K562 (cell line): Measurements from ENCODE around the gene MAGI2.

Source experiments
- CBX3 ChIP-seq, 2 experiments: IDR thresholded peaks; 1 replicate in 1 of 2; 2 replicates in 1 of 2; pipeline ENCODE4 v1.6.1; 2012; ENCODE audit warnings: inconsistent platforms in 2 of 2, low read length in 2 of 2, borderline replicate concordance in 1 of 2, control low read depth in 1 of 2
- CHCHD3 ChIP-seq: fragments of 250-450 bp; sonication (Bioruptor Pico); IDR thresholded peaks from 2 replicates; pipeline ENCODE4 v2.1.2; 2022; ENCODE audit warnings: mild to moderate bottlenecking
- CTCF ChIP-seq, 3 experiments: IDR thresholded peaks in 2 of 3; conservative IDR thresholded peaks in 1 of 3; 2 replicates each; pipeline ENCODE4 v1.5.1; 2011 to 2012; ENCODE audit warnings: low read length in 3 of 3, mild to moderate bottlenecking in 3 of 3, control low read depth in 2 of 3, improper control_type of control experiment in 1 of 3, inconsistent platforms in 1 of 3, low read depth in 1 of 3, mixed read lengths in 1 of 3, moderate library complexity in 1 of 3; ENCODE audit not compliant: insufficient read depth in 2 of 3
- ID3 ChIP-seq, 2 experiments: fragments of 250-450 bp in 1 of 2; fragments of 450-650 bp in 1 of 2; sonication (Bioruptor Pico) in 1 of 2; IDR thresholded peaks; 2 replicates each; pipeline versions ENCODE4 v1.6.1 to v1.8.0; 2016 to 2021; ENCODE audit warnings: mild to moderate bottlenecking in 2 of 2, moderate library complexity in 2 of 2, missing compliant biosample characterization in 1 of 2, missing genetic modification characterization in 1 of 2
- MEIS2 ChIP-seq: fragments of 450-650 bp; IDR thresholded peaks from 2 replicates; pipeline ENCODE4 v1.6.1; 2014; ENCODE audit warnings: mild to moderate bottlenecking; ENCODE audit not compliant: partially characterized antibody
- MXI1 ChIP-seq: IDR thresholded peaks from 2 replicates; pipeline ENCODE4 v1.6.1; 2011; ENCODE audit warnings: low read depth, mild to moderate bottlenecking, improper control_type of control experiment, low read length
- PATZ1 ChIP-seq: fragments of 250-450 bp; sonication (Bioruptor Pico); IDR thresholded peaks from 2 replicates; pipeline ENCODE4 v1.5.0; 2020; ENCODE audit warnings: mild to moderate bottlenecking, borderline replicate concordance
- PTBP1 ChIP-seq: fragments of 200-400 bp; formaldehyde crosslinking; IDR thresholded peaks from 2 replicates; pipeline ENCODE4 v1.6.1; 2017; ENCODE audit warnings: low read depth, low read length
- SIRT6 ChIP-seq: IDR thresholded peaks from one replicate; pipeline ENCODE4 v1.6.1; 2012; ENCODE audit warnings: low read depth, mild to moderate bottlenecking, control low read depth, inconsistent platforms, low read length, moderate library complexity
- ZBED1 ChIP-seq: IDR thresholded peaks from 2 replicates; pipeline ENCODE4 v1.6.1; 2014
- ZFX ChIP-seq: sonication (generic); formaldehyde crosslinking; IDR thresholded peaks from 2 replicates; pipeline ENCODE4 v1.8.0; 2022; ENCODE audit warnings: mild to moderate bottlenecking, missing genetic modification reagents, moderate library complexity
- TF ChIP-seq, protein P1 (sequence below), 2 experiments: fragments of 450-650 bp; conservative IDR thresholded peaks; 2 replicates each; pipeline ENCODE4 v1.6.1; 2017; ENCODE audit warnings: mild to moderate bottlenecking in 2 of 2, moderate library complexity in 2 of 2

DNA sequence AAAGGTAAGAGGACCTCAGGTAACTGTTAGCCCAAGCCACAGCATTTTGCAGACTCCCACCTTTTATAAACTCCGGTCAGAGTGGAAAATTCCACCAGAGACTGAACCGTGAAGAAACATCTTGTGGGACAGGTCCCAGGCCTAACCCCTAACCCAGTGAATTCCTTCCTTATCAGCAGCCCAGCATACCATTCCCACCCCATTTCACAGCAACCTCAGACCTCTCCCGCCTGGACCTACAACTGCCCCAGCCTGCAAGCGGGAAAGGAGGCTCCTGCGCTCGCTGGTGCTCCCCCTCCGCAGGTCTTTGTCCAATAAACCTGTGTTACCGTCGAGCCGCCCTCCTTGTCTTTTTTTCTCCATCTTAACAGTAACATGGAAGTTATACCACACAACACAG, 736.6 kb downstream of the MAGI2 start:
- no peak for TF ChIP-seq MXI1
- no peak for TF ChIP-seq CHCHD3 (CRISPR knock-in tag)
- TF ChIP-seq ID3 (CRISPR knock-in tag; IDR thresholded peaks at IDR 0.05) = no peak
- TF ChIP-seq ID3 (tag; IDR thresholded peaks at IDR 0.05) = no peak
- no peak for TF ChIP-seq CBX3 (IDR thresholded peaks at IDR 0.05; ENCODE audit: borderline replicate concordance in 1 of 2, low read length in 2 of 2)
- no peak for TF ChIP-seq PTBP1
- no peak for TF ChIP-seq PATZ1 (CRISPR knock-in tag)
- TF ChIP-seq ZFX (CRISPR knock-in tag) = no peak
- TF ChIP-seq CTCF (IDR thresholded peaks at IDR 0.05 in 2 of 3, conservative IDR thresholded peaks at IDR 0.05 in 1 of 3; ENCODE audit: insufficient read depth in 2 of 3, low read depth in 1 of 3, low read length in 3 of 3) = no peak
- TF ChIP-seq ZBED1 = no peak
- TF ChIP-seq MEIS2 = no peak
- TF ChIP-seq, protein P1, sequence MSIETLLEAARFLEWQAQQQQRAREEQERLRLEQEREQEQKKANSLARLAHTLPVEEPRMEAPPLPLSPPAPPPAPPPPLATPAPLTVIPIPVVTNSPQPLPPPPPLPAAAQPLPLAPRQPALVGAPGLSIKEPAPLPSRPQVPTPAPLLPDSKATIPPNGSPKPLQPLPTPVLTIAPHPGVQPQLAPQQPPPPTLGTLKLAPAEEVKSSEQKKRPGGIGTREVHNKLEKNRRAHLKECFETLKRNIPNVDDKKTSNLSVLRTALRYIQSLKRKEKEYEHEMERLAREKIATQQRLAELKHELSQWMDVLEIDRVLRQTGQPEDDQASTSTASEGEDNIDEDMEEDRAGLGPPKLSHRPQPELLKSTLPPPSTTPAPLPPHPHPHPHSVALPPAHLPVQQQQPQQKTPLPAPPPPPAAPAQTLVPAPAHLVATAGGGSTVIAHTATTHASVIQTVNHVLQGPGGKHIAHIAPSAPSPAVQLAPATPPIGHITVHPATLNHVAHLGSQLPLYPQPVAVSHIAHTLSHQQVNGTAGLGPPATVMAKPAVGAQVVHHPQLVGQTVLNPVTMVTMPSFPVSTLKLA (conservative IDR thresholded peaks at IDR 0.05) = no peak
- no peak for TF ChIP-seq SIRT6
